Coronary artery (tissue), 2 donors: ENCODE measurements around the gene RARA.
A peak's percentile ranks its signal among the peaks of the same experiment; 100 is the strongest.

Experiments used
- DNase-seq: peaks from one replicate; pipeline ENCODE4 v3.0.0-alpha.2; 2017; ENCODE audit warnings: low spot score
- H3K27ac ChIP-seq, 2 donors: fragments of 200-600 bp; sonication (generic); one replicate each; pipeline ENCODE4 v1.5.1; 2016 to 2019
- H3K4me3 ChIP-seq: fragments of 200-600 bp; sonication (generic); 2 replicates; pipeline ENCODE4 v1.5.1; 2016; ENCODE audit warnings: mild to moderate bottlenecking, moderate library complexity
- TF ChIP-seq, protein P1 (sequence below): fragments of 200-600 bp; sonication (generic); IDR thresholded peaks from one replicate; pipeline ENCODE4 v1.5.1; 2019; ENCODE audit warnings: antibody characterized with exemption

The RARA gene

DNA sequence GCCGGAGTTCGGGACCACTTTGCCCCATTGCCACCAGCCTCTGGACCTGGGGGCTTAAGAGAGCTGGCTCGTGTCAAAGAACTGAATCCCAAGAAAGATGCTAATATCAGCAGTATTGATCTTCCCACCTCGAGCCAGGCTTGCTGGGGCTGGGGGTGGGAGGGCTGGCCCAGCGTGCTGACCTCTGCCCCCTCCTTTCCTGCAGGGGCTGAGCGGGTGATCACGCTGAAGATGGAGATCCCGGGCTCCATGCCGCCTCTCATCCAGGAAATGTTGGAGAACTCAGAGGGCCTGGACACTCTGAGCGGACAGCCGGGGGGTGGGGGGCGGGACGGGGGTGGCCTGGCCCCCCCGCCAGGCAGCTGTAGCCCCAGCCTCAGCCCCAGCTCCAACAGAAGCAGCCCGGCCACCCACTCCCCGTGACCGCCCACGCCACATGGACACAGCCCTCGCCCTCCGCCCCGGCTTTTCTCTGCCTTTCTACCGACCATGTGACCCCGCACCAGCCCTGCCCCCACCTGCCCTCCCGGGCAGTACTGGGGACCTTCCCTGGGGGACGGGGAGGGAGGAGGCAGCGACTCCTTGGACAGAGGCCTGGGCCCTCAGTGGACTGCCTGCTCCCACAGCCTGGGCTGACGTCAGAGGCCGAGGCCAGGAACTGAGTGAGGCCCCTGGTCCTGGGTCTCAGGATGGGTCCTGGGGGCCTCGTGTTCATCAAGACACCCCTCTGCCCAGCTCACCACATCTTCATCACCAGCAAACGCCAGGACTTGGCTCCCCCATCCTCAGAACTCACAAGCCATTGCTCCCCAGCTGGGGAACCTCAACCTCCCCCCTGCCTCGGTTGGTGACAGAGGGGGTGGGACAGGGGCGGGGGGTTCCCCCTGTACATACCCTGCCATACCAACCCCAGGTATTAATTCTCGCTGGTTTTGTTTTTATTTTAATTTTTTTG is 47.1 kb downstream of the RARA start:
- TF ChIP-seq, protein P1, sequence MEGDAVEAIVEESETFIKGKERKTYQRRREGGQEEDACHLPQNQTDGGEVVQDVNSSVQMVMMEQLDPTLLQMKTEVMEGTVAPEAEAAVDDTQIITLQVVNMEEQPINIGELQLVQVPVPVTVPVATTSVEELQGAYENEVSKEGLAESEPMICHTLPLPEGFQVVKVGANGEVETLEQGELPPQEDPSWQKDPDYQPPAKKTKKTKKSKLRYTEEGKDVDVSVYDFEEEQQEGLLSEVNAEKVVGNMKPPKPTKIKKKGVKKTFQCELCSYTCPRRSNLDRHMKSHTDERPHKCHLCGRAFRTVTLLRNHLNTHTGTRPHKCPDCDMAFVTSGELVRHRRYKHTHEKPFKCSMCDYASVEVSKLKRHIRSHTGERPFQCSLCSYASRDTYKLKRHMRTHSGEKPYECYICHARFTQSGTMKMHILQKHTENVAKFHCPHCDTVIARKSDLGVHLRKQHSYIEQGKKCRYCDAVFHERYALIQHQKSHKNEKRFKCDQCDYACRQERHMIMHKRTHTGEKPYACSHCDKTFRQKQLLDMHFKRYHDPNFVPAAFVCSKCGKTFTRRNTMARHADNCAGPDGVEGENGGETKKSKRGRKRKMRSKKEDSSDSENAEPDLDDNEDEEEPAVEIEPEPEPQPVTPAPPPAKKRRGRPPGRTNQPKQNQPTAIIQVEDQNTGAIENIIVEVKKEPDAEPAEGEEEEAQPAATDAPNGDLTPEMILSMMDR, result no peak
- DNase-seq, result no peak
- peak overlapping the region in 1 of 2 donors; percentile 71 for H3K27ac ChIP-seq
- H3K4me3 ChIP-seq, result no peak overlapping the region

DNA sequence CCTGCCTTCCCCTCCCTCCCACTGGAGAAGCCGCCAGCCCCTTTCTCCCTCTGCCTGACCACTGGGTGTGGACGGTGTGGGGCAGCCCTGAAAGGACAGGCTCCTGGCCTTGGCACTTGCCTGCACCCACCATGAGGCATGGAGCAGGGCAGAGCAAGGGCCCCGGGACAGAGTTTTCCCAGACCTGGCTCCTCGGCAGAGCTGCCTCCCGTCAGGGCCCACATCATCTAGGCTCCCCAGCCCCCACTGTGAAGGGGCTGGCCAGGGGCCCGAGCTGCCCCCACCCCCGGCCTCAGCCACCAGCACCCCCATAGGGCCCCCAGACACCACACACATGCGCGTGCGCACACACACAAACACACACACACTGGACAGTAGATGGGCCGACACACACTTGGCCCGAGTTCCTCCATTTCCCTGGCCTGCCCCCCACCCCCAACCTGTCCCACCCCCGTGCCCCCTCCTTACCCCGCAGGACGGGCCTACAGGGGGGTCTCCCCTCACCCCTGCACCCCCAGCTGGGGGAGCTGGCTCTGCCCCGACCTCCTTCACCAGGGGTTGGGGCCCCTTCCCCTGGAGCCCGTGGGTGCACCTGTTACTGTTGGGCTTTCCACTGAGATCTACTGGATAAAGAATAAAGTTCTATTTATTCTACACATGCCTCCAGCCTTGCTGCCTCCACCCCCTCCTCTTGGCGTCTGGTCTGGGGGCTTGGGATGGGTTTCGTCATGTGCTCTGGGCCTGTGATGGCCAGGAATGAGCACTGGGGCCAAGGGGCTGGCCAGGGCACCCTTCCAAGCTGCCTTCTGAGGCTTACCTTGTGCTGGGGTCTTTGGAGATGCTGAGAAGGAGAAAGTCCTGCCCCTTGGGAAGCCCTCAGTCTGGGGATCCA is 48.3 kb downstream of the RARA start:
- DNase-seq, result no peak
- Histone ChIP-seq H3K27ac (peak overlapping the region in 1 of 2 donors; percentile 42), H3K4me3 (no peak overlapping the region)
- TF ChIP-seq, protein P1, result no peak

DNA sequence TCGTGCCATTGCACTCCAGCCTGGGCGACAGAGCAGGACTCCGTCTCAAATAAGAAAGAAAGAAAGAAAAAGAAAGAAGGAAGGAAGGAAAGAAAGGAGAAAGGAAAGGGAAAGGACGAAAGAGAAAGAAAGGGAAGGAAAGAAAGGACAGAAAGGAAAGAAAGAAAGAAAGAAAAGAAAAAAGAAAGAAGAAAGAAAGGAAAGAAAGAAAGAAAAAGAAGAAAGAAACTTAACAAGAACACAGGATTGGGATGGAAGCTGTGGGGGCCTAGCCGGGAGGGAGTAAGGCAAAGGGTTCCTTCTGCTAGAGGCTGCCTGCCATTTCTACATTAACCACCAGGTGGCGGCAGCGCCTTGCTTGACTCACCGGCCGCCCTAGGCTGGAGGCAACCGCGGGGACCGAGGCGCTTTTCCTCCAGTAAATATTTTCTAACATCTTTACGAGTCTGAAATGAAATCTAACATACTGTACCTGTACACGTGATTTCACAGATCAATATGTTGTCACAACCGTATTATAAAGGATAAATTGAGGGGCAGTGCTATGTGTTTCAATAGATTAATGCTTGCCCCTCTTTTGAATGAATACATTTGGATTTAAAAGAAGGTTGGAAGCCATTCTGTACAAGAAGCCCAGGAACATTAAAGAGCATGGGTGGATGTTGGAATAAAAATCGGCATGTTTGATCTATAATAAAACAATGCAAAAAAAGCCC is 49.5 kb downstream of the RARA start:
- Histone ChIP-seq H3K4me3 (no peak overlapping the region), H3K27ac (peak overlapping the region in 1 of 2 donors; percentile 23)
- DNase-seq, result peak; percentile 90
- TF ChIP-seq, protein P1, result peak; percentile 97

DNA sequence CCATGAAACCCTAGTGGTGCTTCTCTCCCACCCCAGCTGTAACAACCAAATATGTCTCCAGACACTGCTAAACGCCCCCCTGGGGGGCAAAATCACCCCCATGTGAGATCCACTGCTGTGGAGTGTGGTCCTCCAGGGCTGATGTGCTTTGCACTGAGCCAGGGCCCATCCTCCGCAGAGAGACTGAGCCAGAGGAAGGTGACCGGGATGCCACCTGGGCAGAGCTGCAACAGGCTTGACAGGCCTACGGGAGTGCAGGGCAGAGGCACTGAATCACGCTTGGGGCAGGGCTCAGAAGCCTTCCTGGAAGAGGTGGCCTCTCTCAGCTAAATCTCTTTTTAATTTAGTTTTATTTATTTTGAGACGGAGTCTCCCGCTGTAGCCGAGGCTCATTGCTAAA is 51.1 kb downstream of the RARA start:
- no peak for DNase-seq
- no peak overlapping the region for H3K4me3 ChIP-seq
- TF ChIP-seq, protein P1, result no peak
- H3K27ac ChIP-seq, result no peak overlapping the region

DNA sequence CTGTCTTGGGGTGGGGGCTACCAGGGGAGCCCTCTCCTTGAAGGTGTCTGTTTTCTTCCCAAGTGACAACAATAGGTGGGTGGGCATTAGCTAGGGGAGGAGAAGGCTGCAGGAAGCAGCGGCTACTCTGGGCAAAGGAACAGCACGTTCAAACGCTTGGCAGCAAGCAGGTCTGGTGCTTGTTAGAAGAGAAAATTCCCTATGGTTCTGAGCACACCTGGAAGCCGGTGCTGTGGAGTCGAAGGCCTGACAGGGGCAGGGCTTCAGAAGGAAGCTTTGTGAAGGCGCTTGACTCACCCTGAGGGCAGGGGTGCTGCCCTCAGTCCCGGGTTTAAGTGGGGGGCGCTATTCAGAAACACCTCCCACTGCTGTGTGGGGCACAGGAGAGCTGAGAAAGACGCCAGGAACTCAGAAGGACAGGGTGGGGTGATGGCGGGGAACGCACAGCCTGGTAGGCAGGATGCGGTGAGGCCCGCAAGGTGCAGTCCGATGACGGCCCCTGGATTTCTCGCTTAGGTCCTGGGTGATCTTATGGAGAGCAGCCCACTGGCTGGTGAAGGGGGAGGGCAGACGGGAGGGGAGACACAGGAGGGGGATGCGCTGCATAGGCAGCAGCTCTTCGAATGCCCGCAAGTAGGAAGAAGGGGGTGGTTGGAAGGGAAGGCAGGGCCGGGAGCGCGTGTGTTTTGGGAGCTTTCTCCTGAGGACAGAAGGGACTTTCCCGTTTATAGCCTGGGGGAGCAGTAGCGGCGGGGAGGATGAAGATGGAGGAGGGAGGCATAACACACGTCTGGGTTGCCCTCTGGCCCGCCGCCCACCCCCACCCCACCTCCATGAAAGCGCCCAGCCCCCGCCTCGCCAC is 52.3 kb downstream of the RARA start:
- DNase-seq, result no peak
- no peak overlapping the region for H3K27ac ChIP-seq
- H3K4me3 ChIP-seq, result no peak overlapping the region
- TF ChIP-seq, protein P1, result no peak
